NK-92 (cell line): Measurements from ENCODE around the gene CABLES1.

ENCODE experiments used
- DNase-seq: peaks from one replicate; lab custom pipeline; 2025; ENCODE audit not compliant: unreplicated experiment; lab: John Stamatoyannopoulos, UW

Gene CABLES1

DNA sequence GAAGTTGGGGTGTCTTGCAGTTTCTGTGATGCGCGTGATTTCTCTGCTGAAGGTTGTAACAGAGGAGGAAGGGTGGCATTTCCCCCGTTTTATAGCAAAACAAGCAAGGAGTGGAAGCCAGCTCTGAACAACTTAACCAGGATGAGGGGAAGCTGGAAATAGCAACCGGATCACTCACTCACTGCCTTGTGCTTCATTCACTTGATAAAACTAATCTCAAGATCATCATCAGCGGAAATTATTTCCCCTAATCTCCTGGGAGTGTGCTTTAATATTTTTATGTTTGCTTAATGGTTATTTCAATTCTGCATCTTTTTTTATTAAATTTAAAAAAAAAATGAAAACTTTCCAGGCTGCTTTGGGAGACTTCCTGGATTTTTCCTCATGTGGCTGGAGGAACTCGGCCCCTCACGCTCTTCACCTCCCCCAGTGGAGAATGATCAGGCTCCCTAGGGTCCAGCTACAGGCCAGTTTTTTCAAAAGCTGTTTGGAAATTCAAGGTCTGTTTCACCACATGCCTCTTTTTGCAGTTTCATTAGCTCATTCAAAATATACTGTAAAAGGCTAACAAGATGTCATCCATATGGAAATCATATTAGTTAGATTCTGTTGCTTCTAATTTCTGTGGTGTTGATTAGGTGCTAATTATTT lies 31.7 kb downstream of the CABLES1 start:
- DNase-seq, result no peak

DNA sequence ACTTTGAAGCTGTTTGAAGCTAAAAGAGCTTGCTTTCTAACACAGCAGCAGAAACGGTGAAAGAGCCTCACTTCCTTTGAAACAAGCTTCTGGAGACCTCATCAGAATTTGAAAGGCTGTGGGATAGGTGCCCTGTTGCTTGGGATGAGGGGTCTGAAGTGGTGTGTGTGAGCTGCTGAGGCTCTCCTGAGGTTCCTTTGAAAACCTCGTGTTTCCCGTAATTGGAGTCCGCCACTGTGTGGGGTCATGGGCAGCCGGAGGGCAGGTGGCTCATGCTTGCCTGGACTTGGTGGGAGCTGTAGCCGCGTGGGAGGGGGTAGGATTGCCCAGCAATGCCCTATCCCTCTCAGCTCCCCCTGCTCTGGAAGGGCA lies 34.4 kb downstream of the CABLES1 start:
- DNase-seq, result no peak

DNA sequence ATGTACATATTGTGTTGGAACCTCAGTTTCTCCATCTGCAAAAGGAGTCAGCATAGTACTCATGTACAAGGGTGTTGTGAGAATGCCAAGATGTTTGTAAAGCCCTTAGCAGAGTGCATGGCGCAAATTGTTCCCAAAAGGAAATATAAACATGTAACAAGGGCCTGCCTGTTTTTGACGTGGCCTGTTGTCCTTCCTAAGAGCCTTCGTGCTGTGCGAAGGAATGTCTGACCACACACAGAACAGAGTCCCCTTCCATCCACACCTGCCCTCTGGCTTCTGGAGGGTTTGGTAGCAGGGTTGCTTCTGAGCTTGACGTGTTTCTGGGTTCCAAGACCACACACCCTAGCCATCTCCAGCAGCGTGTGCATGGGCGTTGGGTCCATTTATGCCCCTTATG lies 34.9 kb downstream of the CABLES1 start:
- no peak for DNase-seq

DNA sequence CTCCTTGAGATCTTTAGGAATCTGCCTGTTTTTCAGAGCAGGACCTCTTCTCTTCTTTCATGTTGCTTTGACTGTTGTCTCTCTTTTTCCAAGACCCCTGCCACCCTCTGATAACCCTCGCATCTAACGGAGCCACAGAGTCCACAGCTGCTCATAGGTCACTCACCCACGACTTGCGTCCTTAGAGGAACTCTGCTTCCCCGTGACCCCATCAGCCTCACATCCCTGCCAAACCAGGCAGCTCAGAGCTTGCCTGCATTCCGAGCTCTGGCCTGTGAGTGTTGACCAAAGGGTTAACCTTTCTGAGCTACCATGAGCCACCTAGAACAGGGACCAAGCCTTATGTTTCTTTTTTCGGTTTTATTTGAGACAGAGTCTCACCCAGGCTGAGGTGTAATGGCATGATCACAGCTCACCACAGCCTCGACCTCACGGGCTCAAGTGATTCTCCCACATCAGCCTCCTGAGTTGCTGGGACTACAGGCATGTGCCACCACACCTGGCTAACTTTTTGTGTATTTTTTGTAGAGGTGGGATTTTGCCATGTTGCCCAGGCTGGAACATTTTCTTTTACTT lies 36.4 kb downstream of the CABLES1 start:
- DNase-seq, result no peak

DNA sequence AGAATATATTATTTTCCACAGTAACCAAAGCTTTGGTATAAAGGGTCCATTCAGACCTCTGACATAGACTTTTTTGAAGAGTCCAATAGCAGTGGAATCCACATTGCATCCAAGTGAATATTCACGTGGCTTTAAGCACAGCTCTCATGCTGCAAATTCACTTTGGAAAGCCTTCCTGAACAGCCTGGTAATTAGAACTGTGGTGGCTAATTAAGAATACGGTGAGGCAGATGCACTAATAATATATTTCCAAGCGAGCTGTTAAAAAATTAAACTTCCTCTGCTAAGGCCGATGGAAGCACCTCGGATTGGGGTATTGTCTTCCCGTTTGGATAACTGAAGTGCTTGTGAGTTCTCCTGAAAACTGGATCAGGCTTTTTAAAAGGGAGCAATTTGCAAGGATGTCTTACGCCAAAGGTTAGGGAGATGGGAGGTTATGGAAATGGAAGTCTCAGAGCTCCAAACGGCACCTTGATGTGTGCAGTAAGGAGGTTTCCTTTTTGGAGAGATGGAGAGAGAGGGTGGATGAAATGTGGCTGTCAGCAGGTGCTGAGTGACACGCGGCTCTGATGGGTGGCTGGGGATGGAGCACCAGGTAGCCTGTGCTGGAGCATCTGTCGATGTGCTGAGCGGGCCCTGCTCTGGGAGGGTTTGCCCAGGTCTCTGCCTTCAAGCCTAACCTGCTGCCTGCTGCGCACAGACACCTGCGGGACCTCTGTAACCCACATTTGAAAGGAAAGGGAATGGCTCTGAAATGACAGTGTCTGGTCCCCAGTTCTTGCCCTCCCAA lies 37.5 kb downstream of the CABLES1 start:
- no peak for DNase-seq

DNA sequence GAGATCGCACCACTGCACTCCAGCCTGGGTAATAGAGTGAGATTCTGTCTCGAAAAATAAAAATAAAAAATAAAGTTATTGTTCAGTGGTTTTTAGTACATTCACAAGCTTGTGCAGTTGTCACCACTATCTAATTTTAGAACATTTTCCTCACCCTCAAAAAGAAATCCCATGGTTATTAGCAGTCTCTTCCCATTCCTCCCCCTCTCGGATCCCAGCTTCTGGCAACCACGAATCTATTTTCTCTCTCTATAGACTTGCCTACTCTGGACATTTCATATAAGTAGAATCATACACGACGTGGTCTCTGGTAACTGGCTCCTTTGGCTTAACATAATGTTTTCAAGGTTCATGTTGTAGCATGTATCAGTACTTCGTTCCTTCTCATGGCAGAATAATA lies 38.6 kb downstream of the CABLES1 start:
- DNase-seq, result no peak

DNA sequence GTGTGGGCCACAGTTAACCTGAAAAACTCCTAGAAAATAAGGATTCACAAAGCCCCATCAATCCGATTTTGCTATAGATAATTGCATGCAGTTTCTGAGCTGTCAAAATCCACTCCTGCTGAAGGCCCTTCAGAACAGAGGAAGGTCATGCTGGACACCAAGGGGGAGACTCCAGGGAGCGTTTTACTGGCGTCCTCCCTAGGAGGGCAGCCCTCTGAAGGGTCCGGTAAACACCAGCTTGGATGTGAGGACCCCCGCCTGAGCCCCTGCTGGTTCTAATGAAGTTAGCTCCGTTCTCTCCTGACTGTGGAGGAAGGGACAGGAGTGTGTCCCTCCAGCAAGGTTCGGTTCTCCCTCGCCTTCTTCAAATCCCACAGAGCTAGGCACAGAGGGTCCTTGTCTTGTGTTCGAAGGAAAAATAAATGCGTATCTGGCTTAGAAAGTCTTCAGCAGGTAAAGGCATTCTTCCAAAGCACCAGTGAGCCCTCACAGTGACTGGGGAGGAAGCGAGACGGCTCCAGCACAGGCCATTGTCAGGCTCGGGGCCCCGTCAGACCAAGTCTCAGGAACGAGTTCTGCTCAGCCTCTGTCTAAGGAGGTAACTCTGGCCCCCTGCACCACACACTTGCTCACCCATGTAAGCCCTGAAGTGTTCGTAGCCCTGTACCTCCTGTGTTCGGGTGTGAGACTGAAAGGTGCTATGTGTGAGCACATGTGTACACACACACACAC lies 41.6 kb downstream of the CABLES1 start:
- DNase-seq, result no peak

DNA sequence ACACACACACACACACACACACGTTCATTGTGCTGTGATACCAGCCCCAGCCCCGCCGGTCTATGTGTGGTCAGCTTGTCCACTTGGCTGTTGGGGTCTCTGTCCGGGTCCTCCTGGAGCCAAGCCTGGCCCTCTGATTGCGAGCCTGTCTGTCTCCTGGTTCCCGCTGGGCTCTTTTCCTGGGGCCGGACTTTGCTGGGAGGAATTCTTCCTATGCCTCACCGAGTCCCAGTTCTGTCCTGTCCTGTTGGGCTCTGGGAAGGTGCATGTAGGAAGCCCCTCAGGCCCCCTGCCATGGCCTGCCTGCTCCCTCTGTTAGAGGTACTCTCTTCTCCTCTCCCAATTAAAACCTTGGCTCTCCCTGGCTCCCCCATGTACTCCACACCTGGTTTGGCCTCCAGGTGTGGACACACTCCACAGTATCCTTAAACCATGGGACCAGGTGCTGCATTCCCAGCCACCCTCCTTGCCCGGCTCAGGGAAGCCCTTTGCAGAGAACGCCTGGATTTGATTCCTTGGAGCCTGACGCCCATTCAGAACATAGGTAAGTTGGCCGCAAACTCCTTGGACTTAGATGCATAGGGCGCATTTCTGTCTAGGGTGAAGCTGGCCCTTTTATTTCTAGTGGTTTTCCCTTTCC lies 42.3 kb downstream of the CABLES1 start:
- no peak for DNase-seq

DNA sequence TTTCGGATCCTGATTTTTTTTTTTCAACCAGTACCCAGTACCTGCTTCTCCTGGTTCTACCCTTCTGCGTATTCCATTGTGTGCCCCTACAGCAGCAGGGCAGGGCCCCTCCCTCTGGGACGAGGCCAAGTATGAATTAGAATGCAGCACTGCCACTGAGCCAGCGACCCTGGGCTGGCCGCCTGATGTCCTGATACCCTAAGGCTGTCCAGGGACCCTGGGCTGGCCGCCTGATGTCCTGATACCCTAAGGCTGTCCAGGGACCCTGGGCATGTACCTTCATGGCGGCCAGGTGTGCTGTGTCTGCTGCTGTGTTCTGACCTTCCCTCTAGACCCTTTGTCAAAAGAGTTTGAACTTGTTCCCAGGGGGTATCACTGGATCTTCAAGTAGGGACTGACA lies 42.9 kb downstream of the CABLES1 start:
- DNase-seq, result no peak

DNA sequence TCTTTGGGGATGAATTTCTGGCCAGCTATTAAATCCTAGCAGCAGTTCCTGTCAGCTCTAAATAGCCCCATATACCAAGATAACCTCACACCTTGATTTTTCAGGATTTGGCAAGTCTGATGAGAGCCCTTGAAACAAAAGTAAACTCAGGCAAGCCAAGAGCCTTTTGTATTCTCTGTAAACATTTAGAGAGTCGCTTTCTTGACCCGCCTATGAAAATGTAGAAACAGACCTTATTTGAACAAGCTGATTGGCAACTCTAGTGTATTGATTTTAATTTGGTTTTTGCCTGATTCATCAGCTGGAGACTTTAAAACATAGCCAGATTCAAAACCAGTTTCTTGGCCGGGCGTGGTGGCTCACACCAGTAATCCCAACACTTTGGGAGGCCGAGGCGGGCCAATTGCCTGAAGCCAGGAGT lies 43.4 kb downstream of the CABLES1 start:
- no peak for DNase-seq

DNA sequence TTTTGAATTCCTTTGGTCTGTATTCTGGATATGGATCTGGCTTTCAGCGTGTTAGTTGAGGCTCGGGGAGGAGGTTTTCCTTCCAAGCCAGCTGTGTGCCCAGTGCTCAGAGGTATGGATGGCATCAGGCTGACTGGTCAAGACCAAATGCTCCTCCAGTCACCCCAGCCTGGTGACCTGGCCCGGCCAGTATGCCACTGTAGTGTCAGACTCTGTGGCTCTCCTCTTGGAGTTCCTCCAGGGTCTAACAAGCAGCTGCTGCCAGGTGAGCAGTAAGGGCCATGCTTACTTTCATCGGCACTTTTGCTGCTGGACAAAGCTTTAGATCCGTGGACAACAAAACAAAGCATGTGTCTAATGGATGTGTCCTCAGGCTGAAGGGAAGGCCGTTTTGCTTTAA lies 44.1 kb downstream of the CABLES1 start:
- no peak for DNase-seq

DNA sequence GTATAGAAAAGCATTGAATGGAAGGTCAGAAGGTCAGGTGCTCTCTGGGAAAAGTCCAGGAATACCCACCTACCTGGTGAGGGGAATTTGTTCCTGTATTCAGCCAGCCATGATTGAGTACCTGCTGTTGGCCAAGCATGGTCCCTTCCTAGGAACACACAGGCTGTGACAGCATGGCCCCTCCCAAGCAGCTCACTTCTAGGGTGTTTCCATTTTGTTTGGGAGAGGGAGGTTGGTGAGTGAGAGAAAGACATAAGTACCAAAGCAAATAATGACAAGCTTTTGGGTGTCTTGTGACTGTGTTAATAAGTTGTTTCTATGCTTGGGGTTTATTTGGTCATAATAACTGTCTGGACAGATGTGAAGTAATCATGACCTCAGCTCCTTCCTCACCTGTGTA lies 46.3 kb downstream of the CABLES1 start:
- no peak for DNase-seq

DNA sequence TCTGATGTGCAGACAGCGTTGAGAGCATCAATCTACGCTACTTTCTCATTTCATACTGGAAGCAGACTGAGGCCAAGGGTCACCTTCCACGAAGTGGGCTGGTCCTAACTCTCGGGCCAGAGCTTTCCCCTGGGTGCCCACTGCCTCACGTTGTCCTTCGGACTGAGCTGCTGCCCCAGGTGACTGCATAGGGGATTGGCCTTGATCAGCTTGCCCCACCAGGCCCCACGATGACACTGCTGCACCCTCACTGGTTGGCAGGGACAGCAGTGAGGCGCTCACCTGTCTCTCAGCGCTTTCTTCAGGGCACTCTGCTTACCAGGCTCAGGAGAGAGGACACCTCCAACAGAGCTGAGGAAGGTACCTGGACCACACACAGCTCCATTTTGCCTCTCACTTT lies 47.3 kb downstream of the CABLES1 start:
- no peak for DNase-seq

DNA sequence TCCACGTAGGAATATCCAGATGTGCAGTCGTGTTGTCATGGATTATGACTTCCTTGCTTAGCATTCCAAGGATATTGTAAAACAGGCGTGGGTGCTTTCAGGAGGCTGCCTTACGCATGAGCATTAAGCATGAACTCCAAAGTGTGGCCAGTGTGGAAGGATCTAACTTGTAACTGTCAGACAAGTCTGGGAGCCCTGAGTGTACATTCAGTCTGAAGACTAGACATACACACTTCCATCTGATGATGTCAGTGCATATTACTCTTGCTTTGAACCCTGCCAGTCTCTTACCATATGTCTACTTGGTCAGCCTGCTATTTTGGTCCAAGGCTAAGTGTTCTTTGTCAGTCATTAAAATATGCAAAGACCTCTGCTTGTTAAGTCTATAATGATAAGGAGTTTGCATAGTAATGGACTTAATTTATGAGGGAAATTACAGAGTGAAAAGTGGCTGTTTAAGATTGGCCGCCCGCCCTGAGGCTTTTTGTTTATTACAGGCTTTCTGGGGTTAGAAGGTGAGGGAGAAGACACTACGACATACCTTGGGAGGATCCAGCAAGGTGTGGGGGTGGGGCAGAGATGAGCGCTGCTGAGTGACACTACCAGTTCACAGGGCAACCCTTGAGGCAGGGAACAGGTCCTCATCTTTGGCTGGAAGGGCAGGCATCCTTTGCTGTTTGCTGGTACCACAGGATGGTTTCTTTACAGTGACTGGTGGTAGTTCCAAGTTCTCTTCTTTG lies 48.3 kb downstream of the CABLES1 start:
- DNase-seq, result no peak

DNA sequence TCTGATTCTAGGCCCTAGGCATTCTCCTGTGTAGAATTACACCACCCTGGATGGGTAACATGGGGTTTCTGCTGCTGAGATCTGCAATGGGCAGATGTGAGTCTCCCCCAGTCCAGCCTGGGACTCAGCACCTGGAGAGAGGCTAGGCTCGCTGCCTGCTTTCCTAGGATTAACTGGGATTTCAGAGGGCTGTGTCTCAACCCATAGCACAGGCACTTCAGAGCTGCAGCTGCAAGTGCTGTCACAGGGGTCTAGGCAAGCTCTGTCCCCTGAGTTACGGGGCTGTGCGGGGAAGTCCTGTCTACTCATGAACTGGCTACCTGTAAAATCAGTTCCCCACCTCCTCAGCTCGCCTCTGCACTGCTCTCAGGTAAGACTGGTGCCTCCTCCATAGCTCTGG lies 51.5 kb downstream of the CABLES1 start:
- no peak for DNase-seq

DNA sequence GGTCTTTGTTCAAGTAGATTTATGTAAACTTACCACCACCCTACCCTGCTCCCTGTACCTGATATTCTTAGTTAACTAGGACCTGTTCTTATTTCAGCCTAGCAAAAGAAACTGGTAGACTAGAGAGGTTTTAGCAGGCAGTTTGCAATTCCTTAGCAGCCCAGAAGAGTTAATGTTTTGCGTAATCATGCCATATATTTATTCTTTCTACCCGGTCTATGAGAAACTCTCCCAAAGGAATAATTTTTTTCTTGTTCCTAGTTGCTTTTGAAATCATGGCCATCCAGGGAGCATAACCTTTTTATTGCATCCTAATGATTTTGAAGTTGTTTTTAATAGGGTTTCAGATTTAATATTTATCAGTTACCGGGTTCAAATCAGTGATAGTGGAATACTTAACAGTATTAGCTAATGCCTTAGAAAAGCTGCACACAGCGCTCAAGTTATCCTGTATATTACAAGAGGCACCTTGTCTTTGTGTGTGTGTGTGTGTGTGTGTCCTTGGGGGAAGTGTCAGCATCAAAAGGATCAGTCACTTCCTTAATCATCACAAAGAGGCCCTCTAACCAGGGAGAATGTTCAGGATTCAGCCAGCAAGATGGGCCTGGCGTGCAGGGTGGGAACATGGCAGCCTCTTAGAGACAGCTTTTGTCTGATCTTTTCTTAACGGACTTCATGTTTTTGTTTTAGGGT lies 52.9 kb downstream of the CABLES1 start:
- no peak for DNase-seq

DNA sequence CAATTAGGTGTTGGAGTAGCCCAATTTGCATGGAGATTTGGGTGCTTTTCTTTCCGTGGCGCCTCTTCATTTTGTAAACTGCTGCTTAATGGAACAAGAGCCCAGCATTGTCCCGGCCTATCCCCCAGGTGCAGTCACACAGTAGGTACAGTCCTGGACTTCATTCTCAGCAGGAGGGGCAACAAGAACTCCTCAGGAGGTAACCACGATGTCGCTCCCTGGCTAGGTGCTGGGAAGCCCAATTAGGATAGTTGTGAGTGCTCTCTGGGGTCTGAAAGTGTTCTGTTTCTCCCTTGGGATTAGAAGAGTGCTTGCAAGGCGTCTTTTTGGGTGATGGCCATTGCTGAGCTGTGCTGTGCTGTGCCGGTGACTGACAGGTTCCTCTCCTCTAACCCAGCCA lies 53.8 kb downstream of the CABLES1 start:
- no peak for DNase-seq

DNA sequence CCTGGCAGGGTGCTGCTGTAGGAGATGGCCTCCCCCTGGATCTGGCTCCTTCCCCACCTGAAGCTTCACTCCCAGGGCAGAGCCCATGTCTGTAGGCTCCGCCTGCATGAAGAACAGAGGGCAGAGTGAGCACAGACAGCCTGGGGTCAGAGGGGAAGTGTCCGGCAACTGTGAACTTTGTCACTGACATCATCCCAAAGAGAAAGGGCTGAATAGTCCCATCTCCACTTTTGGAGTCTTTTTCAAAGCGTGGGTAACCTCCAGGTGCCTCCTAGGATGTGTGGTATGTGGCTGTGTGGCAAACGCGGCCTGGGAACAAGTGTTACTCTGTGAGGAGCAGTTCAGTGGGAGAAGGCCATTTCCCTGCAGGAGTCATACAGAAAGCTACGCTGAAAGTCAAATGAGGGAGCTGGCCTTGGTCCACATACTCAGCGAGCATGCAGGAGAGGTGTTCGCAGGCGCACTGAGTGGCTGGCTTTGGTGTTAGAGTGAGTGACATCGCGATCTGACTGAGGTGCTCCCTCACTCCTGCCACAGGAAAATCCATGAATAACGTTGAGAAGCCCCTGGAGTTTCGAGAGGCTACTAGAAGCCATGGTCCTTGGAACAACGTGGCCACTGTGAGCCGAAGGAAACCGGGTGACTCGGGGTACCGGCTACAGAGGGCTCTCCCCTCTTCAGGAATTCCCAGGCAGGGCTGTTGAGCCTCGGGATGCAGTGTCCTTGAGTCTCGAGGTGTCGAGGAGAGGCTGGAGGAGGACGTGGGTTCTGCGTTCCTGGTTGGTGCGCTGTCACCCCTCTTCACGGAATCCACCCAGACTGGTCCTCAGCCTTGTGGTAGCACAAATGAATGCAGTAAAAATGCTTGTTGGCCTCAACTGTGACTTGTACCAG lies 54.7 kb downstream of the CABLES1 start:
- no peak for DNase-seq

DNA sequence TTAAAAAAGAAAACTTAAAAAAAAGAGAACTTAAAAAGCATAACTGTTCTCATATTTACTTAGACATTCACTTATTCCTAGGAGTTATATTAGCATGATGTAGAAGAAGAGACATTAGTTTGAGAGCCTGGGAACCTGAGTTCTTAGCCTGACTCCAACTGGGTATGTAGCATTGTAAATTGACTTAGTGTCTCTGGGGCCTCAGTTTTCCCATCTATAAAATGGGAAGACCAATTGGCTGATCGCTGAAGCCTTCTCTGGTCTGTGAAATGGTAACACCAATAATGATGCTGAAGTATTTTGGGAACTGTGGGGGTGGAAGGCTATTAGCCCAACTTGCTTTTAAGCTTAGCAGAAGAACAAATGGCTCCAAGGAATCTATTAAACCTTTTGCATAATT lies 55.9 kb downstream of the CABLES1 start:
- no peak for DNase-seq
